Stimulated activated CD4-positive, alpha-beta T cell treated with anti-CD3 and anti-CD28 coated beads, Interleukin-4, amount 100 ng/mL, for 48 hours (primary cell): ENCODE measurements around the gene UBE2O.

Source experiments
- DNase-seq, 2 donors: peaks; one replicate each; pipeline ENCODE4 v3.0.0-alpha.2; 2020; ENCODE audit warnings: low read depth in 2 of 2

The UBE2O gene

GRCh38 chr17:76467366-76467765, 14.4 kb upstream of the UBE2O start, which contains the start of gene AANAT:
TSS of gene AANAT (plus strand) at chr17:76467603. CDS start at chr17:76468747, 1,144 bp downstream.
- DNase-seq = no peak

- no peak for DNase-seq
Observed at GRCh38 chr17:76466775-76467130, 13.8 kb upstream of the UBE2O start.

- DNase-seq = no peak
Observed at GRCh38 chr17:76462556-76463290, 9.8 kb upstream of the UBE2O start.

- no peak for DNase-seq
Observed at GRCh38 chr17:76461765-76462555, 9.0 kb upstream of the UBE2O start.

GRCh38 chr17:76459674-76460073, 6.7 kb upstream of the UBE2O start:
- DNase-seq = no peak

- no peak for DNase-seq
Observed at GRCh38 chr17:76458580-76459490, 5.9 kb upstream of the UBE2O start.

- no peak for DNase-seq
Observed at GRCh38 chr17:76453431-76453743, 435 bp upstream of the UBE2O start.

- DNase-seq = no peak
Observed at GRCh38 chr17:76452127-76452659, 759 bp downstream of the UBE2O start.

GRCh38 chr17:76451506-76451905, 1.4 kb downstream of the UBE2O start:
- DNase-seq = no peak

- DNase-seq = no peak
Observed at GRCh38 chr17:76449126-76449525, 3.8 kb downstream of the UBE2O start.

- DNase-seq = no peak
Observed at GRCh38 chr17:76447931-76448652, 4.9 kb downstream of the UBE2O start.

- DNase-seq = no peak
Observed at GRCh38 chr17:76446449-76447231, 6.3 kb downstream of the UBE2O start.

GRCh38 chr17:76445697-76446448, 7.1 kb downstream of the UBE2O start:
- DNase-seq = no peak

GRCh38 chr17:76444518-76445311, 8.2 kb downstream of the UBE2O start:
- no peak for DNase-seq

GRCh38 chr17:76442341-76443338, 10.3 kb downstream of the UBE2O start:
- DNase-seq = no peak

GRCh38 chr17:76441686-76442340, 11.1 kb downstream of the UBE2O start:
- DNase-seq = no peak

- DNase-seq = no peak
Observed at GRCh38 chr17:76440751-76441362, 12.1 kb downstream of the UBE2O start.
